CD14-positive monocyte (primary cell): ENCODE data around the gene RYR3. TPM values are rescaled to one million over a fixed set of nuclear protein-coding genes. Genes with fewer than 3 reads are reported as not detected.

ENCODE experiments used
- DNase-seq, 3 donors: peaks; one replicate each; pipeline ENCODE4 v3.0.0-alpha.2; 2011 to 2022
- H2AFZ ChIP-seq: 2 replicates; pipeline ENCODE4 v1.6.0; 2012; ENCODE audit warnings: mild to moderate bottlenecking, low read depth, low read length, inconsistent platforms; ENCODE audit not compliant: insufficient read depth, poor library complexity, severe bottlenecking
- H3K27ac ChIP-seq, 2 donors: 1 replicate in 1 of 2; 2 replicates in 1 of 2; pipeline ENCODE4 v1.5.1; 2012 to 2013; ENCODE audit warnings: low read length in 2 of 2, control low read depth in 1 of 2, inconsistent platforms in 1 of 2, low read depth in 1 of 2, mild to moderate bottlenecking in 1 of 2
- H3K27me3 ChIP-seq, 2 donors: one replicate each; pipeline versions ENCODE4 v1.6.0 to v1.6.1; 2011 to 2013; ENCODE audit warnings: low read length in 2 of 2; ENCODE audit not compliant: control insufficient read depth in 2 of 2, insufficient read depth in 2 of 2
- H3K36me3 ChIP-seq, 2 donors: replicated peaks in 1 of 2; 1 replicate in 1 of 2; 2 replicates in 1 of 2; pipeline versions ENCODE4 v1.5.1 to v1.6.1; 2012 to 2013; ENCODE audit warnings: low read length in 2 of 2, control low read depth in 1 of 2, inconsistent platforms in 1 of 2, mild to moderate bottlenecking in 1 of 2; ENCODE audit not compliant: insufficient read depth in 2 of 2, control insufficient read depth in 1 of 2
- H3K4me1 ChIP-seq, 2 donors: 1 replicate in 1 of 2; 2 replicates in 1 of 2; pipeline versions ENCODE4 v1.5.1 to v1.6.1; 2012 to 2013; ENCODE audit warnings: low read length in 2 of 2, control low read depth in 1 of 2, inconsistent platforms in 1 of 2, mild to moderate bottlenecking in 1 of 2, moderate library complexity in 1 of 2; ENCODE audit not compliant: insufficient read depth in 2 of 2, control insufficient read depth in 1 of 2
- H3K4me2 ChIP-seq: replicated peaks from 2 replicates; pipeline ENCODE3; 2012; ENCODE audit warnings: low read length, moderate library complexity, mild to moderate bottlenecking; ENCODE audit not compliant: poor library complexity, severe bottlenecking; ENCODE audit errors: extremely low read depth
- H3K4me3 ChIP-seq, 3 experiments: fragments of 200-600 bp in 1 of 3; sonication (generic) in 1 of 3; replicated peaks in 1 of 3; 1 replicate in 2 of 3; 2 replicates in 1 of 3; pipeline ENCODE4 v1.5.1; 2011 to 2013; ENCODE audit warnings: low read length in 3 of 3, mild to moderate bottlenecking in 3 of 3, control low read depth in 2 of 3, low read depth in 2 of 3, inconsistent platforms in 1 of 3, moderate library complexity in 1 of 3
- H3K79me2 ChIP-seq: 2 replicates; pipeline ENCODE4 v1.6.0; 2012; ENCODE audit warnings: mild to moderate bottlenecking, control low read depth, inconsistent platforms, low read length, moderate library complexity; ENCODE audit not compliant: insufficient read depth
- H3K9ac ChIP-seq: 2 replicates; pipeline ENCODE4 v1.6.0; 2017; ENCODE audit warnings: low read length, mild to moderate bottlenecking; ENCODE audit not compliant: insufficient read depth, poor library complexity, severe bottlenecking
- H3K9me3 ChIP-seq, 2 donors: replicated peaks in 1 of 2; 1 replicate in 1 of 2; 2 replicates in 1 of 2; pipeline versions ENCODE4 v1.5.1 to v1.6.1; 2012 to 2013; ENCODE audit warnings: low read length in 2 of 2, control low read depth in 1 of 2; ENCODE audit not compliant: control insufficient read depth in 1 of 2, insufficient read depth in 1 of 2
- H4K20me1 ChIP-seq: 2 replicates; pipeline ENCODE4 v1.6.0; 2012; ENCODE audit warnings: mild to moderate bottlenecking, low read length, control low read depth, moderate library complexity; ENCODE audit not compliant: insufficient read depth
- H3K27ac Mint-ChIP-seq, 7 donors: one replicate each; pipeline ENCODE4 v1.8.0; 2020; ENCODE audit warnings: mild to moderate bottlenecking in 7 of 7, mixed read lengths in 7 of 7, moderate library complexity in 6 of 7, inconsistent platforms in 2 of 7
- H3K27me3 Mint-ChIP-seq, 3 donors: one replicate each; pipeline ENCODE4 v1.8.0; 2021 to 2022; ENCODE audit warnings: low read depth in 3 of 3, mild to moderate bottlenecking in 3 of 3, mixed read lengths in 3 of 3, moderate library complexity in 3 of 3, inconsistent platforms in 1 of 3
- H3K36me3 Mint-ChIP-seq, 2 donors: one replicate each; pipeline ENCODE4 v1.8.0; 2020; ENCODE audit warnings: mixed read lengths in 2 of 2, inconsistent platforms in 1 of 2, mild to moderate bottlenecking in 1 of 2
- H3K4me1 Mint-ChIP-seq: one replicate; pipeline ENCODE4 v1.8.0; 2020; ENCODE audit warnings: mild to moderate bottlenecking, mixed read lengths
- H3K4me3 Mint-ChIP-seq, 2 donors: one replicate each; pipeline ENCODE4 v1.8.0; 2020; ENCODE audit warnings: mild to moderate bottlenecking in 2 of 2, mixed read lengths in 2 of 2, moderate library complexity in 1 of 2
- H3K9me3 Mint-ChIP-seq, 7 donors: one replicate each; pipeline ENCODE4 v1.8.0; 2020 to 2022; ENCODE audit warnings: mixed read lengths in 7 of 7, mild to moderate bottlenecking in 6 of 7, moderate library complexity in 6 of 7, inconsistent platforms in 2 of 7
- CTCF ChIP-seq: fragments of 200-600 bp; IDR thresholded peaks from one replicate; pipeline ENCODE4 v1.8.0; 2022; ENCODE audit warnings: antibody characterized with exemption, mild to moderate bottlenecking
- WGBS: methylation state at CpG from one replicate; pipeline ENCODE4 v1.1.5; 2013; ENCODE audit warnings: missing lambda C conversion rate; ENCODE audit not compliant: insufficient coverage; 5-methylcytosine and 5-hydroxymethylcytosine counted together
- intact Hi-C, 2 donors: fragments of 100-400 bp; cut with micrococcal nuclease; formaldehyde crosslinking; loops; one replicate each; pipeline versions ENCODE4 v1.15.0 to v1.15.1; 2023
- polyA plus RNA-seq, 3 donors: library from polyadenylated mRNA; depleted of rRNA in 1 of 3; unstranded in 2 of 3; stranded (reverse) in 1 of 3; fragments of 300-500 nt in 2 of 3; fragments of >200 nt in 1 of 3; fragmentation: Illumina TruSeq in 2 of 3; gene quantifications; 1 replicate in 2 of 3; 2 replicates in 1 of 3; pipeline ENCODE4 v1.2.3, GENCODE V29; 2012 to 2021

Gene RYR3
- polyA plus RNA-seq, 3 donors: not detected

GRCh38 chr15:33724321-33725036, 413.7 kb downstream of the RYR3 start:
- intact Hi-C loops: no loop called here
- peaks cover 6 to 9% of the 10 kb centered on the region in 2 donors for H3K4me1 ChIP-seq
- H3K36me3 Mint-ChIP-seq: no peaks in the 10 kb centered on the region
- peaks cover 0 to 3% (median 0%) of the 10 kb centered on the region in 7 donors for H3K9me3 Mint-ChIP-seq
- H3K27me3 ChIP-seq: no peaks in the 10 kb centered on the region
- WGBS: 67% methylated on average over 3 of the region's 5 CpGs
- no peak overlapping the region for H3K27ac ChIP-seq
- H3K4me3 Mint-ChIP-seq: no peak overlapping the region
- no peaks in the 10 kb centered on the region for H3K9me3 ChIP-seq
- no peak overlapping the region for H3K9ac ChIP-seq
- peaks cover 0 to 4% (median 1%) of the 10 kb centered on the region in 3 donors for H3K27me3 Mint-ChIP-seq
- DNase-seq: no peak
- no peak overlapping the region for H3K4me3 ChIP-seq
- peaks cover 19% of the 10 kb centered on the region for H3K4me1 Mint-ChIP-seq
- no peak overlapping the region for H3K27ac Mint-ChIP-seq
- no peaks in the 10 kb centered on the region for H4K20me1 ChIP-seq
- no peaks in the 10 kb centered on the region for H3K79me2 ChIP-seq
- no peak overlapping the region for H3K4me2 ChIP-seq
- no peak for TF ChIP-seq CTCF
- H3K36me3 ChIP-seq: no peaks in the 10 kb centered on the region
- H2AFZ ChIP-seq: no peak overlapping the region

GRCh38 chr15:33729653-33730052, 418.9 kb downstream of the RYR3 start:
- Histone ChIP-seq H2AFZ (no peak overlapping the region), H3K4me1 (no peaks in the 10 kb centered on the region)
- intact Hi-C loops: no loop called here

More at GRCh38 chr15:33729653-33730052, 418.9 kb downstream of the RYR3 start:
- Histone ChIP-seq H3K36me3 (no peaks in the 10 kb centered on the region), H3K9ac (no peak overlapping the region), H3K27ac (no peak overlapping the region), H3K27me3 (no peaks in the 10 kb centered on the region), H4K20me1 (no peaks in the 10 kb centered on the region), H3K4me2 (no peak overlapping the region), H3K79me2 (no peaks in the 10 kb centered on the region), H3K9me3 (no peaks in the 10 kb centered on the region), H3K4me3 (no peak overlapping the region)
- TF ChIP-seq CTCF: no peak
- DNase-seq: no peak
- Mint-ChIP-seq H3K27ac (no peak overlapping the region), H3K4me3 (no peak overlapping the region), H3K36me3 (no peaks in the 10 kb centered on the region), H3K4me1 (no peaks in the 10 kb centered on the region), H3K27me3 (peaks cover 0 to 1% (median 0%) of the 10 kb centered on the region in 3 donors), H3K9me3 (no peaks in the 10 kb centered on the region)
- WGBS: 100% methylated on average over 1 of the region's 4 CpGs
